Right forelimb (tissue), 1 donor: ENCODE results near the gene DNAAF5.
"Not testable (repeated sequence)": the region's sequence is repeated elsewhere in the genome, so short reads cannot be mapped to it uniquely, and the experiment has no call there.

Source experiments
- DNase-seq: peaks from one replicate; pipeline ENCODE4 v3.0.0-alpha.2; 2018

DNAAF5 gene

DNA sequence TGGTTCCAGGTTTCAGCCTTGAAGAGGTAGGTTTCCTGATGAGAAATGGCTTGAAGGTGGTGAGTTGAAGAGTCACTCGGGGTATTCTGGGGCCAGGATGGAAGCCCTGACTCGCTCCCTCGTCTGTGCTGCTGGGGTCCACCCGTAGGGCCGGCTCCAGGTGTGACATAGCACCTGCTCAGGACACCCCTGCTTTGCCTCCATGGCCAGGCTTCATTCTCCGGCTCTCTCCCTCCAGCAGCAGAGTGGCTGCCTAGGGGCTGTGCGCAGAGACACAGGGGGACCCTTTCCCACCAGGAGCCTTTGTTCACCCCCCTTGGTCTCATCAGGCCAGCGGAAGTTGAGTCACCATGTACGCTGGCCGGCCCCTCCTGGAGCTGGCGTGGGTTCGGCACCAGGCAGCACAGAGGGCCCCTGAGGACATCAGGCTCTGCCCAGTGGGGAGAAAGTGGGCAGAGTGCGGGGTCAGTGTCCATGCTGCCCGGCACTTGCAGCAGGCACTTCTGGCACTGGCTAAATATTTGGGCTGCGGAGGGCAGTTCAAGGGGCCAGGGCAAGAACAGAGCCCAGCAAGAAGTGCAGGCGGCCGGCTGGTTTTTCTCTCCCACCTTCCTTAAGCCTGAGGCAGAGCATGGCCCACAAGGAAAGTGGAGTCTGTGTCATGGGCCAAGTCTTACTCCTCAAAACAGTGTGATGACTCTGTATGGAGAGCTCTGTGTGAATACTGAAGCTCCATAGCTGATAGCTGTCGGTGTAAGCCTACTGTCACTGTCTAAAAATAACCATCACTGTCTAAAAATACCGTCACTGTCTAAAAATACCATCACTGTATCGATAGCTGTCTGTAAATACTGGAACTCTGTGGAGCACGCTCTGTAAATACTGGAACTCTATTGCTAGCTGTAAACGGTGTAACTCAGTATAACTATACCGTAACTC, 4.3 kb downstream of the DNAAF5 start:
- no peak for DNase-seq

- DNase-seq: no peak
These were observed 5.1 kb downstream of the DNAAF5 start for GRCh38 chr7:731440-732085.

DNA sequence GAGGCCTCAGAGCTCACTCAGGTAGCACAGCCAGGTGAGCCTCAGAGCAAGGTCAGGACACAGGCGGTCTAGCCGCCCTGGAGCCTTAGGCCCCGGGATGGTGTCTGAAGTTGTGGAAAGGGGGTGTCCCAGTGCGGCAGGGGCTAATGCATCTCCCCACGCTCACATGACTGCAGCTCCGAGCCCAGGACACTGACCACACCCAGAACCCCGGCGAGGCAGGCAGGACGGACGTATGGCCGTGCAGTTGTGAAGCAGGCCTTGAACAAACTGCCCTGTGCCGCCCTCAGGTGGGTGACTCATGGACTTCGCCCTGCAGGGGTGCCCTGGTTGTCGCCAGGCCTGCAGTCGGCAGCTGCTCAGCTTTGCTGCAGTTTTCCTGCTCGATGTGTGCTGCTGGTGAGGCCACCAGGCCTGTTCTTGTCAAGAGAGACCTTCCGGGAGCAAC, 5.6 kb downstream of the DNAAF5 start:
- no peak for DNase-seq

- no peak for DNase-seq
These were observed 6.1 kb downstream of the DNAAF5 start for GRCh38 chr7:732556-732955.

GRCh38 chr7:734214-734613, 7.7 kb downstream of the DNAAF5 start:
- DNase-seq: no peak

- no peak for DNase-seq
These were observed 8.3 kb downstream of the DNAAF5 start for GRCh38 chr7:734808-735207.

DNA sequence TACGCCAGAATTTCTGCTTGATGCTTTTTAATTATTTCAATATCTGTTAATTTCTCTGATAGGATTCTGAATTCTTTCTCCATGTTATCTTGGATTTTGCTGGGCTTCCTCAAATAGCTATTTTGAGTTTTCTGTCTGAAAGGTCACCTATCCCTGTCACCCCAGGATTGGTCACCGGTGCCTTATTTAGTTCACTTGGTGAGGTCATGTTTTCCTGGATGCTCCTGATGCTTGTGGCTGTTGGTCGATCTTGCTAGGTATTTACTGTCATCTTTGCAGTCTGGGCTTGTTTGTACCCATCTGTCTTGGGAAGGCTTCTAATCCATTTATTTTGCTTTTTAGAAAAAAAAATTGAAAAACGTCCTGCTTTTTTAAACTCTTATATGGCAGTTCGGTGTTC, 11.7 kb downstream of the DNAAF5 start:
- DNase-seq: no peak

DNA sequence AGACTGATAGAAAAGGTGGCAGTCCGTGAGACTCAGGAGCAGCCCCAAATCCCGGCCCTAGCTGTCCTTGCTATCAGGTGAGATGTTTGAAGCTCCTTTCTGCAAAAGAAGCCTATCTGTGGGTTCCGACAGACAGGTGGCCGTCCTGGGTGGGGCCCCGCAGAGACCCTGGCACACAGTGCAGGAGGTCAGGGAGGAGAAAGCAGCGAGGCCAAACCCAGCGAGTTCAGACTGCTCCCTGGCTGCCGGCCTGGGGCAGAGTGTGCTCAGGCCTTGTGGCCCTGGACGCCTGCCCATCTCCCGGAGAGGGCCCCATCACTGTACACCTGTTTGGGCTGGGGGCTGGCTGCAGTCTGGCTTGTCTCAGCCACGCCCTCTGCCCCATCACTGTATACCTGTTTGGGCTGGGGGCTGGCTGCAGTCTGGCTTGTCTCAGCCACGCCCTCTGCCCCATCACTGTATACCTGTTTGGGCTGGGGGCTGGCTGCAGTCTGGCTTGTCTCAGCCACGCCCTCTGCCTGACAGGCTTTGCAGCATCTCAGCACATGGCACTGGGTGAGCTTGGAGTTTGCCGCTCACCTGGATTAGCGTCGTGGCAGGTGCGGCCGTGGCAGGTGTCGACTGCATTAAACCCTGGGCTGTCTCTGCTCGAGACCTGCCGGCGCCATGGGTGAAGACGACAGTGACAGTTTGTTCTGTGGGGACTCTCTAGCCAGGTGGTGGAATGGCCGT, 12.4 kb downstream of the DNAAF5 start:
- peak; percentile 16 for DNase-seq

- DNase-seq: no peak
These were observed 13.0 kb downstream of the DNAAF5 start for GRCh38 chr7:739455-739982.

DNA sequence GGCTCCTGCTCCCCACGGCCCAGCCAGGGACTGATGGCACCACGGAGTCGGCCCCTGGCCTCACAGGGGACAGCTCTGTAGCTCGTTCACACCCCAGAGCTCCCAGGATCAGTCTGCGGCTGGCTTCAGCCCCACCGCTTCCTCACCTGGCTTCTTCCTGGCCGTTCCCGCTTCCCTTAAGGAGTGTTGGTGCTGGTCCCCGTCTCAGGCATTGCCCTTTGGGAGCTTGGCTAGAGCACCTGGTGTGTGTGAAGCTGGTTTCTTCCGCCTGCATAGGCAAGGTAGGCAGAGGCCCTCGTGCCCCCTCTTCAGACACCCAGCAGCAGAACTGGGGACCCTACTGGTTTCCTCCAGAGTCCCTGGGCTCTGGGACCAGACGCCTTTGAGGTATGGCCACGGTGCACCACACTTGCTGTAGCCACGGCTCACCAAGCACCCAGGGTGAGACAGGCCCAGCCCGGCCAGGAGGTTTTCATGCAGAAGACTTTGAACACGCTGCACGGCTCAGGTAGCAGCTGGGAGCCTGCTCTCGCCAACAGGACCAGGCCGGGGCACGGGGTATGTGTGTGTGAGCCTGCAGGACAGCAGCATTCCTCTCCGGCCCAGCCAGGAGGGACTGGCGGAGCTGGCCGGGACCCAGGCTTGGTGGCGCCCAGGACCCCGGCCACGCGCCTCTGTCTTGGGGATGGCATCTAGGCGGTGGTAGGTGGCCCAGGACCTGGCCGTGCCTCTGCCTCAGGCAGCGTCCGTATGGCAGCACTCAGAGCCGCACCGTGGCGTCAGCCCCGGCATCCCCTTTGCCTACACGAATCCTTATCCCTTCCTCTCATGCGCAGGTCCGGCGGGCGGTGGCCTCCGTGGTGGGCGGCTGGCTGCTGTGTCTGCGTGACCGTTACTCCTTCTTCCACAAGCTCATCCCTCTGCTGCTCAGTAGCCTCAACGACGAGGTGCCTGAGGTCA, 13.8 kb downstream of the DNAAF5 start:
- peak; percentile 22 for DNase-seq

GRCh38 chr7:741191-741671, 14.7 kb downstream of the DNAAF5 start:
- no peak for DNase-seq

DNA sequence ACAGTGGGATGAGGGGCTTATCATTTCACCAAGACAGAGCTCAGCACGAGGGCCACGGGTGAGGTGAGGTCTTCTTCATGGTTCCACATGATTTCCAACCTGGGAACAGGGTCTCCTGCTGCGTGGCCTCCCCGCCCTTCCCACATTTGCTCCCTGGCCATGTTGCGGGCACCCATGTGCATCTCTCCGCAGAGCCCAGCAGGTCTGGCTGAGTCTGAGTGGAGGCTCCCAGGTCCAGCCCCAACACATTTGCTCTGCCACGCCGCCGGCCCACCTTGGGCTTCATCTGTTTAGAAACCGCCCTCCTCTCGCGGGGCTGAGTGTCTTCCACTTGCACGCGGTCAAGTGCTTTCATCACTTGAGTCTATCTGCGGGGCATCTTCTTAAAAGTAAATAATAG, 15.4 kb downstream of the DNAAF5 start:
- no peak for DNase-seq

GRCh38 chr7:742791-743190, 16.3 kb downstream of the DNAAF5 start:
- no peak for DNase-seq

DNA sequence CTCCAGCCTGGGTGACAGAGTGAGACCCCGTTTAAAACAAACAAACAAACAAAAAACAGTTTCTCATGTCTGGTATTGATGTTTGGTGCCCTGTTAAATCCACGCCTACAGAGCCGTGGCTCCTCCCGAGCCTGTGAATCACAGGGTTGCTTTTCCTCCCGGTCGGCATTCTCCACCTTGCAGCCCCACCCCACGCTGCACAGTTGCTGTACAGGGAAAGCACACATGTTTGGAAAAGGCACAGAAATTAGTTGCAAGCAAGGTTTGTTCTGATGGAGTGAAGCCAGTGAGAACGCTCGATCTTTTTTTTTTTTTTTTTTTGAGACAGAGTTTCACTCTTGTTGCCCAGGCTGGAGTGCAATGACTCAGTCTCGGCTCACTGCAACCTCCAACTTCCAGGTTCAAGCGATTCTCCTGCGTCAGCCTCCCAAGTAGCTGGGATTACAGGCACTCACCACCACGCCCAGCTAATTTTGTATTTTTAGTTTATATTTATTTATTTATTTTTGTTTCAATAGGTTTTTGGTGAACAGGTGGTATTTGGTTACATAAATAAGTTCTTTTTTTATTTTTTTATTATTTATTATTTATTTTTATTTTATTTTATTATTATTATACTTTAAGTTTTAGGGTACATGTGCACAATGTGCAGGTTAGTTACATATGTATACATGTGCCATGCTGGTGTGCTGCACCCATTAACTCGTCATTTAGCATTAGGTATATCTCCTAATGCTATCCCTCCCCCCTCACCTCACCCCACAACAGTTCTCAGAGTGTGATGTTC, 17.0 kb downstream of the DNAAF5 start:
- not testable (repeated sequence) for DNase-seq

GRCh38 chr7:744128-744520, 17.6 kb downstream of the DNAAF5 start:
- DNase-seq: not testable (repeated sequence)

- no peak for DNase-seq
These were observed 18.4 kb downstream of the DNAAF5 start for GRCh38 chr7:744854-745430.

GRCh38 chr7:745431-746154, 19.1 kb downstream of the DNAAF5 start:
- DNase-seq: no peak

GRCh38 chr7:746155-747061, 19.9 kb downstream of the DNAAF5 start:
- no peak for DNase-seq

GRCh38 chr7:747186-747585, 20.7 kb downstream of the DNAAF5 start:
- DNase-seq: no peak
